Ectodermal cell (in vitro differentiated cells): ENCODE measurements around the gene TECPR1.
A peak's percentile ranks its signal among the peaks of the same experiment; 100 is the strongest.

Source experiments
- H3K27ac ChIP-seq: 2 replicates; pipeline ENCODE4 v1.7.0; 2013; ENCODE audit warnings: mild to moderate bottlenecking, low read depth, low read length; ENCODE audit not compliant: insufficient read depth, poor library complexity, severe bottlenecking
- H3K27me3 ChIP-seq: 2 replicates; pipeline ENCODE4 v1.7.0; 2013; ENCODE audit warnings: mild to moderate bottlenecking, low read length; ENCODE audit not compliant: insufficient read depth, control insufficient read depth, poor library complexity, severe bottlenecking
- H3K36me3 ChIP-seq: one replicate; pipeline ENCODE4 v1.7.0; 2013; ENCODE audit warnings: low read length; ENCODE audit not compliant: control insufficient read depth, insufficient read depth
- H3K4me1 ChIP-seq: one replicate; pipeline ENCODE4 v1.7.0; 2013; ENCODE audit warnings: low read length; ENCODE audit not compliant: control insufficient read depth, insufficient read depth
- H3K4me3 ChIP-seq: 2 replicates; pipeline ENCODE4 v1.7.0; 2013; ENCODE audit warnings: low read depth, low read length, control low read depth; ENCODE audit not compliant: insufficient read depth
- H3K9me3 ChIP-seq: 2 replicates; pipeline ENCODE4 v1.7.0; 2013; ENCODE audit warnings: mild to moderate bottlenecking, low read length, moderate library complexity; ENCODE audit not compliant: control insufficient read depth
- WGBS, 2 experiments: methylation state at CpG; one replicate each; pipeline ENCODE4 v1.1.7; 2013; ENCODE audit warnings: missing lambda C conversion rate in 2 of 2; 5-methylcytosine and 5-hydroxymethylcytosine counted together

TECPR1 gene

GRCh38 chr7:98293265-98293664, 41.2 kb upstream of the TECPR1 start:
- WGBS, 2 experiments, result 91% methylated on average over 17 of the region's 17 CpGs

GRCh38 chr7:98291717-98292116, 39.7 kb upstream of the TECPR1 start:
- 91 to 95% methylated on average over 7 of the region's 7 CpGs for WGBS, 2 experiments

More at GRCh38 chr7:98293265-98293664, 41.2 kb upstream of the TECPR1 start:
- Histone ChIP-seq H3K27ac (no peak overlapping the region), H3K36me3 (peaks cover 16% of the 10 kb centered on the region), H3K27me3 (no peaks in the 10 kb centered on the region), H3K9me3 (no peaks in the 10 kb centered on the region), H3K4me1 (peaks cover 5% of the 10 kb centered on the region), H3K4me3 (no peak overlapping the region)

GRCh38 chr7:98289333-98289875, 37.4 kb upstream of the TECPR1 start:
- peaks cover 16% of the 10 kb centered on the region for H3K36me3 ChIP-seq
- peaks cover 27% of the 10 kb centered on the region for H3K4me1 ChIP-seq
- H3K9me3 ChIP-seq, result no peaks in the 10 kb centered on the region
- H3K27me3 ChIP-seq, result no peaks in the 10 kb centered on the region
- WGBS, 2 experiments, result 93 to 98% methylated on average over 4 of the region's 4 CpGs
- H3K27ac ChIP-seq, result no peak overlapping the region
- H3K4me3 ChIP-seq, result no peak overlapping the region

More at GRCh38 chr7:98291717-98292116, 39.7 kb upstream of the TECPR1 start:
- Histone ChIP-seq H3K4me3 (no peak overlapping the region), H3K36me3 (peaks cover 16% of the 10 kb centered on the region), H3K4me1 (peaks cover 11% of the 10 kb centered on the region), H3K27ac (no peak overlapping the region), H3K27me3 (no peaks in the 10 kb centered on the region), H3K9me3 (no peaks in the 10 kb centered on the region)

- H3K4me3 ChIP-seq, result no peak overlapping the region
- peaks cover 39% of the 10 kb centered on the region for H3K4me1 ChIP-seq
- H3K36me3 ChIP-seq, result peaks cover 10% of the 10 kb centered on the region
- no peaks in the 10 kb centered on the region for H3K27me3 ChIP-seq
- no peak overlapping the region for H3K27ac ChIP-seq
- 91% methylated on average over 12 of the region's 12 CpGs for WGBS, 2 experiments
- no peaks in the 10 kb centered on the region for H3K9me3 ChIP-seq
These were observed 36.2 kb upstream of the TECPR1 start for GRCh38 chr7:98288064-98288823.

GRCh38 chr7:98287486-98287959, 35.5 kb upstream of the TECPR1 start:
- peaks cover 46% of the 10 kb centered on the region for H3K4me1 ChIP-seq
- no peak overlapping the region for H3K27ac ChIP-seq
- 82 to 89% methylated on average over 14 of the region's 14 CpGs for WGBS, 2 experiments
- H3K27me3 ChIP-seq, result no peaks in the 10 kb centered on the region
- no peak overlapping the region for H3K4me3 ChIP-seq
- H3K9me3 ChIP-seq, result no peaks in the 10 kb centered on the region
- H3K36me3 ChIP-seq, result peaks cover 8% of the 10 kb centered on the region

GRCh38 chr7:98286701-98287485, 34.9 kb upstream of the TECPR1 start:
- no peak overlapping the region for H3K4me3 ChIP-seq
- H3K27ac ChIP-seq, result no peak overlapping the region
- 89 to 91% methylated on average over 21 of the region's 21 CpGs for WGBS, 2 experiments
- H3K27me3 ChIP-seq, result no peaks in the 10 kb centered on the region
- peaks cover 2% of the 10 kb centered on the region for H3K36me3 ChIP-seq
- H3K9me3 ChIP-seq, result no peaks in the 10 kb centered on the region
- H3K4me1 ChIP-seq, result peaks cover 47% of the 10 kb centered on the region

- no peak overlapping the region for H3K27ac ChIP-seq
These were observed 34.1 kb upstream of the TECPR1 start for GRCh38 chr7:98286093-98286539.

GRCh38 chr7:98285157-98286092, 33.4 kb upstream of the TECPR1 start:
- no peaks in the 10 kb centered on the region for H3K36me3 ChIP-seq
- 89 to 90% methylated on average over 21 of the region's 21 CpGs for WGBS, 2 experiments
- peaks cover 47% of the 10 kb centered on the region for H3K4me1 ChIP-seq
- no peak overlapping the region for H3K27ac ChIP-seq
- H3K27me3 ChIP-seq, result no peaks in the 10 kb centered on the region
- no peaks in the 10 kb centered on the region for H3K9me3 ChIP-seq
- peak overlapping the region; percentile 4 for H3K4me3 ChIP-seq

More at GRCh38 chr7:98286093-98286539, 34.1 kb upstream of the TECPR1 start:
- WGBS, 2 experiments, result 83% methylated on average over 14 of the region's 14 CpGs
- Histone ChIP-seq H3K36me3 (no peaks in the 10 kb centered on the region), H3K27me3 (no peaks in the 10 kb centered on the region), H3K4me3 (no peak overlapping the region), H3K9me3 (no peaks in the 10 kb centered on the region), H3K4me1 (peaks cover 47% of the 10 kb centered on the region)

GRCh38 chr7:98284335-98285036, 32.5 kb upstream of the TECPR1 start:
- Histone ChIP-seq H3K9me3 (no peaks in the 10 kb centered on the region), H3K4me1 (peaks cover 47% of the 10 kb centered on the region), H3K36me3 (no peaks in the 10 kb centered on the region), H3K27ac (no peak overlapping the region), H3K4me3 (no peak overlapping the region), H3K27me3 (no peaks in the 10 kb centered on the region)
- WGBS, 2 experiments, result 89 to 91% methylated on average over 20 of the region's 20 CpGs
